MCF 10A (cell line): ENCODE data around the gene ATP8B3. TPM values are rescaled to one million over a fixed set of nuclear protein-coding genes. Genes with fewer than 3 reads are reported as not detected.

Experiments used
- BruUV-seq: library from RNA; stranded (reverse); fragments of 400-500 nt; replicated peaks from 2 replicates; lab custom pipeline; 2021; lab: Mats Ljungman, UMichigan
- CTCF ChIA-PET: fragments of 300-600 bp; sonication (Branson Sonifier 250); formaldehyde crosslinking; extraction: SDS; loops from one replicate; lab custom pipeline; 2021; ENCODE audit warnings: antibody characterized with exemption, inconsistent platforms; lab: Yijun Ruan, JAX
- POLR2A ChIA-PET: fragments of 300-600, 350-650 bp; sonication (Branson Sonifier 250); formaldehyde crosslinking; extraction: SDS; loops from one replicate; lab custom pipeline; 2020; ENCODE audit warnings: antibody characterized with exemption, inconsistent platforms; lab: Yijun Ruan, JAX
- DNase-seq: peaks from one replicate; pipeline ENCODE4 v3.0.0-alpha.2; 2018; ENCODE audit not compliant: unreplicated experiment
- H3K27ac Mint-ChIP-seq: one replicate; pipeline ENCODE4 v1.8.0; 2022; ENCODE audit warnings: mild to moderate bottlenecking, low read depth, mixed read lengths; ENCODE audit not compliant: unreplicated experiment
- H3K27me3 Mint-ChIP-seq: one replicate; pipeline ENCODE4 v1.8.0; 2022; ENCODE audit warnings: mixed read lengths; ENCODE audit not compliant: insufficient read depth, unreplicated experiment
- H3K36me3 Mint-ChIP-seq: one replicate; pipeline ENCODE4 v1.8.0; 2022; ENCODE audit warnings: mild to moderate bottlenecking, moderate library complexity, mixed read lengths; ENCODE audit not compliant: insufficient read depth, unreplicated experiment
- H3K4me1 Mint-ChIP-seq: one replicate; pipeline ENCODE4 v1.8.0; 2022; ENCODE audit warnings: mixed read lengths; ENCODE audit not compliant: insufficient read depth, unreplicated experiment
- H3K4me3 Mint-ChIP-seq: one replicate; pipeline ENCODE4 v1.8.0; 2022; ENCODE audit warnings: mild to moderate bottlenecking, moderate library complexity, mixed read lengths; ENCODE audit not compliant: unreplicated experiment
- H3K9me3 Mint-ChIP-seq: one replicate; pipeline ENCODE4 v1.8.0; 2022; ENCODE audit warnings: mixed read lengths; ENCODE audit not compliant: unreplicated experiment
- intact Hi-C: fragments of 100-400 bp; cut with micrococcal nuclease; formaldehyde crosslinking; loops from 2 replicates; pipeline ENCODE4 v1.14.1; 2022
- total RNA-seq: library from RNA; stranded (reverse); gene quantifications from 2 replicates; pipeline ENCODE4 v1.2.3, GENCODE V29; 2022
- TF ChIP-seq, protein P1 (sequence below): fragments of 200-600 bp; IDR thresholded peaks from one replicate; pipeline ENCODE4 v1.8.0; 2022; ENCODE audit warnings: antibody characterized with exemption, mild to moderate bottlenecking; ENCODE audit not compliant: unreplicated experiment

Gene ATP8B3
- total RNA-seq, 1 experiment from 2014 or later: 9.3 TPM

DNA sequence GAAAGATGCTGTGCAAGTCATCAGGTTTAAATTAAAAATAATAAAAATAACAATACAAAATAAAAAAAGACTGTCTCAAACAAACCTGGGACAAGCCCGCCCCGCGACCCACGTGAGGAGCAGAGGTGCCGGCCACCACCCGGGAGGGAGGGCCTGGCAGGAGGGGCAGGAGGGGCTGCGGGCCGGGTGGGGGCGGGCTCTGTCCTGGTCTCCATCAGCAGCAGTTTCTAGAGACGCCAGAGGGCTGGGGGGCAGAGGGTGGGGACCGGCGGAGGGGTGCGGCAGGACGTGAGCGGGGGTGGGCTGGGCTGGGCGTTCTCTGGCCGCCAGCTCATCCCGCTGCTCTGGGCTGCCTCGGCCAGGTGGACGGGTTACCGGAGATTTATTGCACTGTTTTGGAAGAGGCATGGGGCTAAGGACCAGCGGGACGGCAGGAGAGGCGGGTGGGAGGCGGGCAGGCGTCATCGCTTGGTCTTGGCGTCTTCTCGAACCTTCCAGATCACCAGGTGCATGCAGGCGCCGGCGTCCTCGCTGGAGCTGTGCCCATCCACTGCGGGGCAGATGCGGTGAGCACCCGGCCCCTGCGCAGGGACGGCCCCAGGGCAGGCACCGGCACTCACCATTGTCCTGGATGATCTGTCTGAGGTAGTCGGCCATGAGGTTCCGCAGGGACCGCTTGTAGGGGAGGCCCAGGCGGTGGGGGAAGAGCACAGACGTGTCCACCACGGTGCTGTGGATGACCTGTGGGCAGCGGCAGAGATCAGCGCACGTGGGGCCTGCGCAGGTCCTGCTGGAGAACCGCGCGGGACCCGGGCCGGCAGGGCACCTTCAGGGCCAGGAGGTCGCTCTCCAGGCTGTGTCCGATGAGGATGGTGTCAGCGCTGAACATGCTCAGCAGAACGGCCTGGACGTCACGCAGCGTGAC, 3.8 kb upstream of the ATP8B3 start:
- ChIA-PET POLR2A (interaction anchor here (0.6 kb wide), 1 partner anchor 31 kb away, joined by 3 read pairs; no protein-coding TSS in a partner anchor), CTCF (interaction anchor here (2.1 kb wide), 2 partner anchors 10 to 144 kb away, joined by 8 to 11 read pairs; no protein-coding TSS in a partner anchor)
- intact Hi-C loops: no loop called here
- Mint-ChIP-seq H3K4me1 (peaks cover 16% of the 10 kb centered on the region), H3K4me3 (no peak overlapping the region), H3K36me3 (peaks cover 35% of the 10 kb centered on the region), H3K9me3 (no peaks in the 10 kb centered on the region), H3K27me3 (no peaks in the 10 kb centered on the region), H3K27ac (no peak overlapping the region)
- DNase-seq: no peak
- TSS peak; percentile 19 for BruUV-seq
- TF ChIP-seq, protein P1, sequence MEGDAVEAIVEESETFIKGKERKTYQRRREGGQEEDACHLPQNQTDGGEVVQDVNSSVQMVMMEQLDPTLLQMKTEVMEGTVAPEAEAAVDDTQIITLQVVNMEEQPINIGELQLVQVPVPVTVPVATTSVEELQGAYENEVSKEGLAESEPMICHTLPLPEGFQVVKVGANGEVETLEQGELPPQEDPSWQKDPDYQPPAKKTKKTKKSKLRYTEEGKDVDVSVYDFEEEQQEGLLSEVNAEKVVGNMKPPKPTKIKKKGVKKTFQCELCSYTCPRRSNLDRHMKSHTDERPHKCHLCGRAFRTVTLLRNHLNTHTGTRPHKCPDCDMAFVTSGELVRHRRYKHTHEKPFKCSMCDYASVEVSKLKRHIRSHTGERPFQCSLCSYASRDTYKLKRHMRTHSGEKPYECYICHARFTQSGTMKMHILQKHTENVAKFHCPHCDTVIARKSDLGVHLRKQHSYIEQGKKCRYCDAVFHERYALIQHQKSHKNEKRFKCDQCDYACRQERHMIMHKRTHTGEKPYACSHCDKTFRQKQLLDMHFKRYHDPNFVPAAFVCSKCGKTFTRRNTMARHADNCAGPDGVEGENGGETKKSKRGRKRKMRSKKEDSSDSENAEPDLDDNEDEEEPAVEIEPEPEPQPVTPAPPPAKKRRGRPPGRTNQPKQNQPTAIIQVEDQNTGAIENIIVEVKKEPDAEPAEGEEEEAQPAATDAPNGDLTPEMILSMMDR: no peak

DNA sequence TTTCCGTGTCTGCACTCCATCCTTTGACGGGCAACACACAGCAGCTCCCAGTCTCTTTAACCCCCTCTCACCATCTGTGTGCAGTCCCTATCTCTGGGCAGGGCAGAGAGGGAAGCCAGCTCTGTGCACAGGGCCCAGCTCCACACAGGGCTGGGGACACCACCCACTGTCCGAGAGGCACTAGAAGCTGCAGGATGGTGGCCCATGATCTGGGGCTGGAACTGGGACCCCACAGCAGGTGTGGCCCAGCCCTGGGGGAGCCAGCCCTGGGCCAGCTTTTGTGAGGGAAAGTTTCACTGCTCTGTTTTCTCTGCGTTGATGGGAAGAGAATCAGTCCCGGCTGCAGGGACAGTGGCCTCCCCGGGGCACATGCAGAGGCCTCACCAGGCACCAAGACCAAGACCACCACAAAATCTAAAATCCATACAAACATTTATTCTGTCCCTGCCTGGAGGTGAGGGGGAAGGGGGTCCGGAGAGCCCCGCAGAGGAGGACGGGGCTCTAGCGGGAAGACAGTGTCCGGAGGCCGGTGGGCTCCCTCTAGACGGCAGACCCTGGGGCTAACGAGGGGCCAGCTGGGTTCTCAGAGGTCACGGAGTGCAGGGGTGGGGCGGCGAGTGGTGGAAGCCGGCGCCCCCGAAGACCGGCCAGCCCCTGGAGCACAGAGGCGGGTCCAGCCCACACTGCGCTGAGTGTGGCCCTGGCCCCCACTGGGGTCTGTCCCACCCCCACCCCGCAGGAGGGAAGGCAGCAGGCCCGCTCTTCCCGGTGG, 2.9 kb upstream of the ATP8B3 start:
- Mint-ChIP-seq H3K9me3 (no peaks in the 10 kb centered on the region), H3K27ac (no peak overlapping the region), H3K4me3 (no peak overlapping the region), H3K36me3 (peaks cover 32% of the 10 kb centered on the region), H3K4me1 (peaks cover 16% of the 10 kb centered on the region), H3K27me3 (no peaks in the 10 kb centered on the region)
- intact Hi-C loops: no loop called here
- CTCF ChIA-PET: interaction anchor here (0.6 to 2.1 kb wide), 5 partner anchors 11 to 269 kb away, joined by 3 to 15 read pairs (median 7); no protein-coding TSS in a partner anchor
- TF ChIP-seq, protein P1: no peak
- POLR2A ChIA-PET: interaction anchor here (0.6 to 1.2 kb wide), 2 partner anchors 11 to 31 kb away, joined by 3 read pairs; no protein-coding TSS in a partner anchor
- no peak for DNase-seq
- no TSS peak for BruUV-seq

DNA sequence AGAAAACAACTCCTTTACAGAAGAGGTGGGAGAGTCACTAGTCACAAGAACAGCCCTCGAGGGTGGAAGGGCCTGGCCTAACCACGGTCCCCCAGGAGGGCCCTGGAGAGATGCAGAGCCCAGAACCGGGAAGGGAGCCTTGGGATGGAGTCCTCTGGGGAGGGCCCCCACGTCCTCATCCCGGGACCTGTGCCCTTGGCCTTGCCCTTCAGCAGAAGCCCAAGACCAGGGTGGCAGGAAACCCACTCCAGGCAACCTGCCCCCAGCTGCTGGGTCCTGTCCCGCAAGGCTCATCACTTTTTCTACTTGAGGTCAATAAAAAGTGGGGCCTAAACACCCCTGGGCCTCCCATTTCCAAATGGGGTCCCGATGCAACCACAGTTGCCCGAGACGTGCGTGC, 2.3 kb upstream of the ATP8B3 start:
- Mint-ChIP-seq H3K9me3 (no peaks in the 10 kb centered on the region), H3K27ac (no peak overlapping the region), H3K36me3 (peaks cover 30% of the 10 kb centered on the region), H3K27me3 (no peaks in the 10 kb centered on the region), H3K4me3 (no peak overlapping the region), H3K4me1 (peaks cover 16% of the 10 kb centered on the region)
- DNase-seq: no peak
- TF ChIP-seq, protein P1: no peak
- ChIA-PET CTCF (interaction anchor here (0.6 to 2.1 kb wide), 5 partner anchors 12 to 268 kb away, joined by 3 to 15 read pairs (median 7); no protein-coding TSS in a partner anchor), POLR2A (interaction anchor here (0.6 to 1.2 kb wide), 2 partner anchors 12 to 193 kb away, joined by 3 read pairs; no protein-coding TSS in a partner anchor)
- intact Hi-C loops: no loop called here
- BruUV-seq: no TSS peak
